ENCODE results near the gene MCF2L.

Gene MCF2L

GRCh38 chr13:113060557-113061270, 91.7 kb downstream of the MCF2L start:
- TF ChIP-seq, protein P1, sequence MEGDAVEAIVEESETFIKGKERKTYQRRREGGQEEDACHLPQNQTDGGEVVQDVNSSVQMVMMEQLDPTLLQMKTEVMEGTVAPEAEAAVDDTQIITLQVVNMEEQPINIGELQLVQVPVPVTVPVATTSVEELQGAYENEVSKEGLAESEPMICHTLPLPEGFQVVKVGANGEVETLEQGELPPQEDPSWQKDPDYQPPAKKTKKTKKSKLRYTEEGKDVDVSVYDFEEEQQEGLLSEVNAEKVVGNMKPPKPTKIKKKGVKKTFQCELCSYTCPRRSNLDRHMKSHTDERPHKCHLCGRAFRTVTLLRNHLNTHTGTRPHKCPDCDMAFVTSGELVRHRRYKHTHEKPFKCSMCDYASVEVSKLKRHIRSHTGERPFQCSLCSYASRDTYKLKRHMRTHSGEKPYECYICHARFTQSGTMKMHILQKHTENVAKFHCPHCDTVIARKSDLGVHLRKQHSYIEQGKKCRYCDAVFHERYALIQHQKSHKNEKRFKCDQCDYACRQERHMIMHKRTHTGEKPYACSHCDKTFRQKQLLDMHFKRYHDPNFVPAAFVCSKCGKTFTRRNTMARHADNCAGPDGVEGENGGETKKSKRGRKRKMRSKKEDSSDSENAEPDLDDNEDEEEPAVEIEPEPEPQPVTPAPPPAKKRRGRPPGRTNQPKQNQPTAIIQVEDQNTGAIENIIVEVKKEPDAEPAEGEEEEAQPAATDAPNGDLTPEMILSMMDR (IDR thresholded peaks at IDR 0.05; ENCODE audit: low read depth, low read length, missing control alignments), result no peak
- H3K4me3 ChIP-seq (ENCODE audit: low read depth, low read length), result no peak overlapping the region

DNA sequence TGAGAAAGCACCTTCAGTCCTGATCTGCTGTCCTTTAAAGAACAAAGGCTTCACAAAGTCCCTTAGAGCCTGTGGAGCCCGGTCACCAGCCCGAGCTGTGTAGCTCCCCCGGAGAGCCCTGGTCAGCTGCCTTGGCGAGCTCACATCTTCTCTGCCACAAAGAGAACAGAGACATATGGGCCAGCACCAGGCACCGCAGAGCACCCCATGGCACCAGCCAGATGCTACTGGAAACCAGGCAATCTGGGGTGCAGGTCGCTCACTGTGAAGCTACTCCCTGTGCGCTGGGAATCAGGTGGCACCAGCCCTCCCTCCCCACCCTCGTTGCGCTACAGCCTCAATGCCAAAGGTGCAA, 92.2 kb downstream of the MCF2L start:
- no peak overlapping the region for H3K4me3 ChIP-seq (ENCODE audit: low read depth, low read length)
- TF ChIP-seq, protein P1 (IDR thresholded peaks at IDR 0.05; ENCODE audit: low read depth, low read length, missing control alignments), result no peak
- no peak for DNase-seq (ENCODE audit: low read depth)

More at GRCh38 chr13:113060557-113061270, 91.7 kb downstream of the MCF2L start:
- no peak for DNase-seq (ENCODE audit: low read depth)

DNA sequence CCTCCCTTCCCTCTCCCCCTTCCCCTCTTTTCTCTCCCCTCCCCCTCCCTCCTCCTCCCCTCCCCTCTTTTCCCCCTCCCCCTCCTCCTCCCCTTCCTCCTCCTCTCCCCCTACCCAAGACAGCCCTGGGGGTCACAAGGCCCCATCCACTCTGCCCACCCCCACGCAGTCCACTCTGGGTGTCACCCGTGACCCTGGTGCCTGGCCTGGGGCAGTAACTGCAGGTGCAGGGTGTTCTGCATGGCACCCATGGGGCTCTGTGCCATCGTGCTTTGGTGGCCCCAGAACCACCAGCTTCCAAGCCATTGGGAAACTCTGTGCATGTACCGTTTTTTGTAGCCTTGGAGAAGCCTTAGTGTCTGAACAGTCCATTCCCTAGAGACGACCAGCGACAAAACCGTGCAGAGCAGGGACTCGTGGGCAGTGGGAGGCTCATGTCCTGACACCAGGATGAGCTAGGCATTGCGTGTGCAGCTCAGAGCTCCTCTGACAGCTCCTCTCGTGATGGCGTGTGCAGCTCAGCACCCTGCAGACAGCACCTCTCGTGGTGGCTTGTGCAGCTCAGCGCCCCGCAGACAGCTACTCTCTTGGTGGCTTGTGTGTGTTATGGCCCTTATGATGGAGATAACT, 92.9 kb downstream of the MCF2L start:
- DNase-seq (ENCODE audit: low read depth), result no peak
- H3K4me3 ChIP-seq (ENCODE audit: low read depth, low read length), result no peak overlapping the region
- TF ChIP-seq, protein P1 (IDR thresholded peaks at IDR 0.05; ENCODE audit: low read depth, low read length, missing control alignments), result no peak

DNA sequence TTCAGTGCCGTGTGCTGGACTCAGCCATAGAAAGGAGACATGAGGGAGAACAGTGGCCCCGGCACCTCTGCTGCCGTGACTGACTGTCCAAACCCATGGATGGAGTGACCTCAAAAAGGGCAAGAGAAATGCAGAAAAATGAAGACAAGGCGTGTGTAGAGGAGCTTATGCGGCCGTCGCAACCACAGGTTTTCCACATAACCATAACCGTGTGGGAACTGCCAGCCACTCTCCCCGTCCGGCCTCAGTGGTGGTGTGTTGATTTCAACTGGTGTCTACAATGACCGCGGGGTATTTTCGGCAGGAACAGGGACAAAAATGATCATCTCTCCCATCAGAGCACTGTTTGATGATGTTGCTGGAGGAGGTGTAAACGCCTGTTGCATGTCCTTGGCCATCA, 93.7 kb downstream of the MCF2L start:
- TF ChIP-seq, protein P1 (IDR thresholded peaks at IDR 0.05; ENCODE audit: low read depth, low read length, missing control alignments), result no peak
- DNase-seq (ENCODE audit: low read depth), result no peak
- H3K4me3 ChIP-seq (ENCODE audit: low read depth, low read length), result no peak overlapping the region

DNA sequence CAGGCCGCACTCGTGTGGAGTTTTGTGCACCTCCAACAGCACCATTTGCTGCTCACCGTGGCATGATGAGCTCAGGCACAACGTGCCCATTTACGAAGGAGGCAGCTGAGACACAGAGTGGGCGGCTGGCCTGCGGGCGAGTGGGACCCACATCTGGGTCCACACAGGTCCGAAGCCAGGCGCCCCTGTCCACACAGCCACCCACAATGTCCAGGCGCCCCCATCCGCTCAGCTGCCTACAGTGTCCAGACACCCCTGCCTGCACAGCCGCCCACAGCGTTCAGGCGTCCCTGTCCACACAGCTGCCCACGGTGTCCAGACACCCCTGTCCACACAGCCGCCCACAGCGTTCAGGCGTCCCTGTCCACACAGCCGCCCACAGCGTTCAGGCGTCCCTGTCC, 94.1 kb downstream of the MCF2L start:
- DNase-seq (ENCODE audit: low read depth), result no peak
- TF ChIP-seq, protein P1 (IDR thresholded peaks at IDR 0.05; ENCODE audit: low read depth, low read length, missing control alignments), result no peak
- H3K4me3 ChIP-seq (ENCODE audit: low read depth, low read length), result no peak overlapping the region

- H3K4me3 ChIP-seq (ENCODE audit: low read depth, low read length), result no peak overlapping the region
- no peak for DNase-seq (ENCODE audit: low read depth)
- TF ChIP-seq, protein P1 (IDR thresholded peaks at IDR 0.05; ENCODE audit: low read depth, low read length, missing control alignments), result no peak
Observed at GRCh38 chr13:113064000-113064533, 95.1 kb downstream of the MCF2L start.

All from GM12864 (cell line).